GM21723 (cell line): ENCODE data around the gene TOP2B.

Experiments
- ATAC-seq: cut with Tn5 transposase; IDR thresholded peaks from one replicate; pipeline ENCODE4 v1.9.1; 2021; ENCODE audit warnings: mild to moderate bottlenecking, moderate library complexity; ENCODE audit not compliant: unreplicated experiment

Gene TOP2B

DNA sequence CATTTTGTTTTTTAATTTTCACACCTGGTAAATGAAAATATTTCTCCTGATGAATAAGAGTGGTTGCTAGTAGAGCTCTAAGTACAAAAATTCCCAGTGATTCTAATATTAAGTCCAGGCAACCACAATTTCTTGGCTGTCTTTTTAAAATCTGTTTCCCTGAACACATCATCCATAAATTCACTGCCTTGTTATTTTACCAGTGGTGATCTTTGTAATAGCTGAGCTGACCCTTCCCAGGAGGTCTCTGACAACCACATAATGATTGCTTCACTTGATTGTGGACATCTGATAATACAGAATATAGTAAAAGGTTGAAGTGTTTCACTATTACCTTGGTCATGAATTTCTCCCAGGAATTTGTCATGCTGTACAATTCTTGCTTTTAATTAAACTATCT, 13.9 kb upstream of the TOP2B start:
- no peak for ATAC-seq

DNA sequence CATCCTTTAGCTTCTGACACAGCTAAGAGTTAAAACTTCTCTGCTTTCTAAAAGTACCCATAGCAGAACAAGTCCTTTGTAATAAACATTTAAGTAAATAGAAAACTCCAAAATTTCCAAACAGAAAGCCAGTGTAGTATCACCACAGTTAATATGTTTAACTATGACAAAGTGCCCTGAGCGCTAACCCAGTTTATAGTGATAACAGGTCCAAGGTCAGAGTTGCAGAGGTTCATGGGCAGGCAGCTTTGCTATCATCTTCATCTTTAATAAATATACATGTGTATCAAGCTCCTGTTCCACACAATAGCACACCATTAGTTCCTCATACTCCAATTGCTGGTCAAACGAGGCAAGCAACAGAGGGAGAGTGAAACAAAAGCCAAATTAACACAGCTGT, 12.4 kb upstream of the TOP2B start:
- ATAC-seq = no peak

DNA sequence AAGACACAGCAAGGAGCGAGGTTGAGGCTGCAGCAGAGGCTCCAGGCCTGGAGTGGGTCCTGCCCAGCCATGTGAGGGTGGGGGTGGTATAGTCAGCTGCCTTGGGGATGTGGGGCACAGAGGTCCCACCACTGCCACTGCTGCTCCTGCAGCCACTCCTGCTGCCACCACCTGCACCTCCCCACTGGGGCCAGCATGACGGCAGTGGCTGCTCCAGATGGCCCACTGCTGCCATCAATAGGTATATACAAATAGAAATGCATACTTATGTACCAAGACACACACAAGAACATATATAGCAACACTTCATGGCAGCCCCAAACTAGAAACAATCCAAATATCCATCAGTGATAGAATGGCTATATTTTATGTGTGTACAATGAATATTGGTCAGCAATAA, 10.0 kb upstream of the TOP2B start:
- ATAC-seq = no peak

DNA sequence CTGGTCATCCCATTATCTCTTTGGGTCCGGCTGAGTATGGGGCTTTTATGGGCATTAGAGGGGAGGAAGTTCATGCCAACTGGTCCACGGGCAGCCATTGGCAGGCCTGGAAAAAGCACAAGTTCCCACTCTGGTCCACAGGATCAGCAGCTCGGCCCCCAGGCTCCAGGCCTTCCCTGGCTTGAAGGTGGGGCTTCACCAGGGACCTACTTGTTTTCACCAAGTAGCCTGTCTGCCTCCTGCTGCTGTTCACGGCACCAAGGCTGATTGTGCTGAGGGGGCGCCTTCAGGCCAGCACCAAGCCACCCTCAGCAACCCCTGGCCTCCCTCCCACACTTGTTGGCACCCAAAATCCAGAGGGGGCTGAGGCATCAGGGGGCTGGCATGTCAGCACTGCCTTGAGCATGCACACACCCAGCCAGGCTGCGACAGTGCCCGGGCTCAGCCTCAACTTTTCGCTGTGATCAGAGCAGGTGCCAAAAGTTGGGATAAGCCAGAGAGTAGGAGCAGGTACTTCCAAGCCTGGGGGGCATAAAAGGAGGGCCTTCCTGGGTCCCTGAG, 9.1 kb upstream of the TOP2B start:
- ATAC-seq = no peak

DNA sequence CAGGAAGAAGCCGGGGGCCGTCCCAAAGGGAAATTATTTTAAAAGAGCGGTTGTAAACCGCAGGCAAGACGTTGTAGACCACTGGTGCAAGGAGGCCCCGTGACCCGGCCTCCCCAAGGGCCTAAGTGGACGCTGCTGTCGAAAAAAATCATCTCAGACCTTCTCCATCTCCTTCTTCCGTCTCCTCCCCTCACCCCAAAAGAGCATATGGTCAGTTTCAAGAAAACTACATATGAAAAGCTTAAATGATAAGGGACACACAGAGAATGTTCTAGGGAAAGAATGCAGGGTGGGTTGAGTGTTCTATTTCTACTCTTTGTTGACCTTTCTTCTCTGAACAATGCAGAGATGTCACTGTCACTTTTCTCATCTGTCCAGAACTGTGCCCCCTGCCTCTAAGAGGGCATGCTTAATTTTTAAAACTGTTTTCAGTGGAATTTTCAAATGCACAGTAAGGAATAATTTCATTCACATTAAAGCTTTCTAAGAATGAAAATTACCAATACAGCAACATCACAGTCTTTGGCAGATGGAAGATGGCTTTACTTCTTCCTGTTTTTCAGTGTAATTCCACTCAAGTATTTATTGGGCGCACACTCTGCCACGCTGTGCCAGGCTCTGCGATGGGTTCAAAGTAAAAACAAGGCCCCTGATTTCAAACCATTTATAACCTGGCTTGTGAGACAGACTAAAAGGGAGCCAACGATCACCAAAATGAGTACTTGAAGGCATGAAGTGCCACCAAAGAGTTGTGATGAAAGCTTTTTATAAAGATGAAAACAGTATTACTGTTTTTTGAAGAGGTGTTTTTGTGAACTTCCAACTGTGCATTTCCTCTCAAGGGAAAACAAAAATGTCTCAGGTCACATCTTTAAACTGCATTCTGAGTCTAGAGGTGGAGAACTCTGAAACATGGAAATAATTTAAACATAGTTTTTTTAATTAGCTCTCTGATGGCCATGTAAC, 891 bp upstream of the TOP2B start:
- peak; percentile 29 for ATAC-seq

DNA sequence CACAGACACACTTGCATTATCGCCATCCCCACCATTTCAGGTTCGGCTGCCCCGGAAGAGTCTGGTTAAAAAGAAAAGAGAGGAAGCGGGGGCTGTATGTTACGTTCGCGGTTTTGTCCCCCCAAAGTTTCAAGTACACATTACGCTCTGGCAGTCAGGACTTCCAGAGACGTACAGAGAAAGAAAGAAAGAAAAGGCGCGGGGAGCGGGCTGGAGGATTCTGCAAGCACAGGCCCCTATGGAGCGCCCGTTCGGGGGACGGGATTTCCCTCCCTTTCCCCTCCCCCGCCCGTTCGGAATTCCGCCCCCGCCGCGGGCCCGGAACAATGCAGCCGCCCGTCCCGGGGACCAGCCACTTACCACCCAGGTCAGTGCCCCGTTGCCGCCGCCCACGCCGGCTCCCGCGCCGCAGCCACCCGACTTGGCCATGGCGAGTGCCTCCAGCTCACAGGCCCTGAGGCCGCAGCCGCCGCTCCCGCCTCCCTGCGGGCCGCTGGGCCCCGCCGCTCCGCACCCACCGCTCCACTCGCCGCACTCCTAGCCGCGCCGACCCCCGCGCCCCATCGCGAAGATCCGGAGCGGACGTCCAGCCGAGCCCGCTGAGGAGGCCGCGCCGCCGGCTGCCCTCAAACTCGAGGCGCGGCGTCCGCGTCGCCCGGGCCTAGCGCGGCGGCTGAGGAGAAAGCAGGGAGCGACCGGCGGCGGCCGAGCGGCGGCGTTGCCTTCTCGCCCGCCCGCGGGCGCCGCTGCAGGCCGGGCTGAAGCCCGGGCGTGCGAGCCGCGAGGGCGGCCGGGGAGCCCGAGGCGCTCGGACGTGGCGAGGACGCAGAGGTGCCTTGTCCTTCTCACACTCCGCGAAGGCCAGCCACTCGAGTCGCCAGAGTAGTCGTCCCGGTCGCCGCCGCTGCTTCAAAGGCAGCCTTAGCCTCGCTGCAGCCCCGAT, 567 bp downstream of the TOP2B start:
- ATAC-seq = peak; percentile 35

GRCh38 chr3:25663347-25663868, 1.3 kb downstream of the TOP2B start:
- ATAC-seq = peak; percentile 21

GRCh38 chr3:25662736-25663320, 1.9 kb downstream of the TOP2B start:
- no peak for ATAC-seq

- ATAC-seq = no peak
These were observed 2.8 kb downstream of the TOP2B start for GRCh38 chr3:25661694-25662437.

DNA sequence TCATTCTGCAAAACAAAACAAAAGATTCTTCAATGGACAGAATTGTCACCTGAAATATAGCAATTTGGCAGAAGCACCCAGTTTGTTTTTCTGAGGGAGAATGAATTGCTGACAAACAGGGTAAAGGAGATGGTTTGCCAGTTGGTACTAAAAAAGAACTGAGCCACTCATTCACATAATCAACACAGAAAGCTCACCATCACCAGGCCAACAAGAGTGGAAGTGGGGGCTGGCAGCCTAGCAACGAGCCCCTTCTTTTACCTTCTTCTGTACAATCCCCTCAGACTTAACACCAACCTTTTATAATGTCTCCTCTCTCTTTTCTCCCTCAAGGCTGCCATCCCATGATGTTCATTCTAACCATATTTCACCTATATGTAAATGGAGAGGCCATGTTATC, 5.9 kb downstream of the TOP2B start:
- no peak for ATAC-seq

- ATAC-seq = no peak
These were observed 7.4 kb downstream of the TOP2B start for GRCh38 chr3:25657293-25657692.

- no peak for ATAC-seq
These were observed 9.0 kb downstream of the TOP2B start for GRCh38 chr3:25655659-25656058.

DNA sequence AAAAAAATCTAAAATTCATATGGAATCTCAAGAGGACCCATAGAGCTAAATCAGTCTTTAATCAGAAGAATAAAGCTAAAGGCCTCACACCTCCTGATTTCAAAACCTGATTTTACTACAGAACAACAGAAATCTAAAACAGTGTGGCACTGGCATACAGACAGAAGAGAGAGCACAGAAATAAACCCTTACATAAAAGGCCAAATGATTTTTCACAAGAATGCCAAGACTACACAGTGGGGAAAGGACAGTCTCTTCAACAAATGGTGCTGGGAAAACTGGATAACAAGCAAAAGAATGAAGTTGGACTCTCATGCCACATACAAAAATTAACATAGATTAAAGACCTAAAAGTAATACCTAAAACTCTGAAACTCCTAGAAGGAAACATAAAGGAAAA, 10.1 kb downstream of the TOP2B start:
- ATAC-seq = no peak

DNA sequence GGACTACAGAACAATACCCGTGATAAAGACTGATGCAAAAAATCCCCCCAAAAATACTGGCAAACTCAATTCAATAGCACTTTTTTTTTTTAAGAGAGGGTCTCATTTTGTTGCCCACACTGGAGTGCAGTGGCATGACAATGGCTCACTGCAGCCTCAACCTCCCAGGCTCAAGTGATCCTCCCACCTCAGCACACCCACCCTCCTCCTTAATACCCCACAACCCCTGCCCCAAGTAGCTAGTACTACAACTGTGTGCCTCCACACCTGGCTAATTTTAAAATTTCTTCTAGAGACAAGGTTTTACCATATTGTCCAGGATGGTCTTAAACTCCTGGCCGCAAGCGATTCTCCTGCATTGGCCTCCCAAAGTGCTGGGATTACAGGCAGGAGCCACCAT, 11.4 kb downstream of the TOP2B start:
- no peak for ATAC-seq

- no peak for ATAC-seq
These were observed 11.8 kb downstream of the TOP2B start for GRCh38 chr3:25652921-25653320.

- no peak for ATAC-seq
These were observed 15.5 kb downstream of the TOP2B start for GRCh38 chr3:25648925-25649830.

GRCh38 chr3:25648107-25648535, 16.6 kb downstream of the TOP2B start:
- peak; percentile 97 for ATAC-seq

DNA sequence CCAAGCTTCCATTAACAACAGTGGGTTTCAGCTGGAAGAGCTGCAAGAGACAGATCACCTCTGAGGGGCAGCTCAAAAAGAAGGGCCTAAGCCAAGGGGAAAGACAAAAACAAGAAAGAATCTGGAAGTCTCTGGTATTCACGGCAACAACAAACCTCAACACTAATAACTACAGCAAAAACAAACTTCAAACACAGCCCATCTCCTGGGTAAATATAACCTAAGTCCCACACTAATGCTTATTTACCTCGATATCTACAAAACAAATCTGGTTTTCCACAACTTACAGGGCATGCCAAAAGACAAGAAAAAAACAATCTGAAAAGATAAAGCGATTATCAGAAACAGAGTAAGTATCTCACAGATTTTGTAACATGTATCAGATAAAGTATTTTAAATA, 29.7 kb downstream of the TOP2B start:
- no peak for ATAC-seq

- ATAC-seq = no peak
These were observed 30.8 kb downstream of the TOP2B start for GRCh38 chr3:25633919-25634318.
